Measurements from ENCODE around the gene PHACTR1. TPM values are rescaled to one million over a fixed set of nuclear protein-coding genes. Genes with fewer than 3 reads are reported as not detected.
A peak's percentile ranks its signal among the peaks of the same experiment; 100 is the strongest.
"Not testable (repeated sequence)": the region's sequence is repeated elsewhere in the genome, so short reads cannot be mapped to it uniquely, and the experiment has no call there.

Gene PHACTR1
- total RNA-seq, 1 donor from 2014 or later, result 7.9 TPM

GRCh38 chr6:12927746-12928145, 211.2 kb downstream of the PHACTR1 start:
- ATAC-seq, result no peak
- intact Hi-C loops (cut with DNase I), result no loop called here
- no peak for DNase-seq (ENCODE audit: low spot score)

- DNase-seq (ENCODE audit: low spot score) (no peak), ATAC-seq (no peak)
- intact Hi-C loops (cut with DNase I), result no loop called here
Observed at GRCh38 chr6:12929678-12930077, 213.1 kb downstream of the PHACTR1 start.

GRCh38 chr6:12931639-12932038, 215.1 kb downstream of the PHACTR1 start:
- no peak for DNase-seq (ENCODE audit: low spot score)
- intact Hi-C loops (cut with DNase I), result no loop called here

GRCh38 chr6:12935637-12936036, 219.1 kb downstream of the PHACTR1 start:
- intact Hi-C loops (cut with DNase I), result no loop called here
- no peak for DNase-seq (ENCODE audit: low spot score)
- ATAC-seq, result no peak

More at GRCh38 chr6:12931639-12932038, 215.1 kb downstream of the PHACTR1 start:
- ATAC-seq, result no peak

DNA sequence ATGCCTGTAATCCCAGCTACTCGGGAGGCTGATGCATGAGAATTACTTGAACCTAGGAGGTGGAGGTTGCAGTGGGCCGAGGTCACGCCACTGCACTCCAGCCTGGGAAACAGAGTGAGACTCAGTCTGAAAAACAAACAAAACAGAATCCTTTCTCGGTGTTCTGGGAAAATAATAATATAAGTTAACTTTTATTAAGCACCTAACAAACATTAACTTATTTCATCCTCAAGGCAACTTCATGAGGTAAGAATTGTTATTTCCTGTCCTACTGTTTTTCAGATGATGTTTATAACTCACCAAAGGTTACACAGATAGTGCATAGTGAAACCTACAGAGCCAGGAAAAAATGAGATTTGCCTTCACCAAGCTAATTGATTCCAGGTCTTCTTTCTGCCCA, 221.4 kb downstream of the PHACTR1 start:
- no peak for ATAC-seq
- intact Hi-C loops (cut with DNase I), result no loop called here

DNA sequence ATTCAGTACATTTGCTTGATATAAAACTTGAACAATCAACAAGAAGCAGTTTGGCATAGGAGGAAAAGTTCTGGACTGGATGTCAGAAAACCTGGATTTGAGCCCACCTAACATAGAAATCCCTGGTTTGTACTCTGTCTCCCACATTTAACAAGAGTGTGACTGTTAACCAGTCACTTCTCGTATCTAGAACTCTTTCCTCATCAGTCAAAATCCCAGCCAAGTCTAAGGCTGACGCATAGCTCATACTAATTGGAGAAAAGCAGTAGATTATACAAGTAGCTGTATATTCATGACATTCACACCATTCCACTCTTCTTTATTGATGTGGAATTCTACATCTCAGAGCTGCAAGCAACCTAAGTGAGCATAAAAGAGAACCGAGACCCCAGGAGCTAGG, 222.7 kb downstream of the PHACTR1 start:
- DNase-seq (ENCODE audit: low spot score), result no peak
- intact Hi-C loops (cut with DNase I), result no loop called here
- ATAC-seq, result no peak

More for the DNA sequence above, 221.4 kb downstream of the PHACTR1 start:
- DNase-seq (ENCODE audit: low spot score), result no peak

DNA sequence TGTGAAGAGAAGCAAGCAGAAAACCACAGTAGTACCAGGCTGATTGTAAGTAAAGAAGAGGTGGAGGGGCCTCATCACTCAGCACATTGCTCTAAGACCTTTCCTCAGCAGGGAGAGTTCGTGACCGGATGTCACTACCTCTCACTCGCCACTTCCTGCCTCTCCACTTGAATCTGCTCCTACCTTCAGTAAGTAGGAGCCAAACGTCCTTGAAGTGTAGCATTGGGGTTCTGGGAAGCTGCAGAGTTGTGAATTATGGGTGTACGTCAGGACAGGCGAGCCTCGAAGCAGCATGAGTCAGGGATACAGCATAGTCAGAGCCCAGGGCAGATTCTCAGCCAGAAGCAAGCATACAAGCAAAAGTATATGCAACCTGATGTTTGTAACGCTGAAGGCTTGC, 224.9 kb downstream of the PHACTR1 start:
- no peak for ATAC-seq
- intact Hi-C loops (cut with DNase I), result no loop called here
- DNase-seq (ENCODE audit: low spot score), result no peak

GRCh38 chr6:12943549-12943948, 227.0 kb downstream of the PHACTR1 start:
- DNase-seq (ENCODE audit: low spot score) (no peak), ATAC-seq (no peak)
- intact Hi-C loops (cut with DNase I), result no loop called here

GRCh38 chr6:12944001-12944400, 227.4 kb downstream of the PHACTR1 start:
- intact Hi-C loops (cut with DNase I), result no loop called here
- ATAC-seq (no peak), DNase-seq (ENCODE audit: low spot score) (no peak)

- intact Hi-C loops (cut with DNase I); ATAC-seq; DNase-seq (ENCODE audit: low spot score): not testable (repeated sequence)
Observed at GRCh38 chr6:12944528-12944927, 228.0 kb downstream of the PHACTR1 start.

DNA sequence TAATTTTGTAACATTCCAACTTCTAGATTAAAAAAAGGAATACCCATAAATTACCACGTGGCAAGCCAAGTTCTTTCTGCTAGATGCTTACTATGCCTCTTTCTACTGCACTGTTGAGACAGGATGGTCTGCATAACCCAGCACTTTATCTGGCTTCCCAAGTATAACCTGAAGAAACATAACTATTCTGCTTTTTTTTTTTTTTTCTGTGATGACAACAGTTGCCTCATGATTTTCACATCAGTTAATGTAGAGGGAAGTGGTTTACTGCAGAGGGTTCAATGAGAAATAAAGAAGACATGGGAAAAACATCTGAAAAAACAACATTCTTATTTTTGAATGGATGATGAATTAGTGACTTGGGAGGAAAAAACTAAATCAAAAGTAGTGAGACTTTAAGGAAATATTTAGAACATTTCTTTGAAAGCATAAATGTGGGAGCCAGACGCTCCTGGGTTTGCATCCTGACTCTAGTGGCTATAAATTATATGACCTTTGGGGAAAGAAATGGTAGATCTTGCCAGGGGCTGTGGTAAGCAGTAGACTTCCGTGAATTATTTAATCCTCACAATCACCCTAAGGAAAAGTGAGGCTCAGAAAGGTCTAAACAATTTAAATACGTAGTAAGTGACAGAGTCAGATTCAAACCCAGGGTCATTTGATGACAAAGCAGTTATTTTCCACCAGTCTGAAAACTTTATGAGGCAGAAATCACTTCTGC, 230.7 kb downstream of the PHACTR1 start:
- intact Hi-C loops (cut with DNase I), result no loop called here
- DNase-seq (ENCODE audit: low spot score) (no peak), ATAC-seq (no peak)

DNA sequence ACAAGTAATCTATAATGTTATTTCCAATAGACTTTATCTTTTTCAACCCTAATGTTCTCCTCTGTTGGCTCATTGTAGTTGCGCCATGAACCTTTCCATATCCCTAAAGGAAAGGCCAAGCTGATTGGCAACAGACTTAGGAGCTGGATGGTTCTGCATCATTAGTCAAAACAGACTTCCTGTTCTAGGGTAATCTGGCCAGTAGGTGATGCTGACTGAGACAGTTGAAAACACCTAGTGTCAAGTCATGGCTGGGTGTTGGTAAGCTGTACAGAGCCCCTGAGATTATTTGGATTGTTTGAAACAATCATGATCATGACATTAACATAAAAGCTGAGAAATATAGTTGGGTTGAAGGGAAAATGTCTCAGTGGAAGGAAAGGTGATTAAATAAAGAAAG, 231.4 kb downstream of the PHACTR1 start:
- intact Hi-C loops (cut with DNase I), result no loop called here
- DNase-seq (ENCODE audit: low spot score) (no peak), ATAC-seq (no peak)

DNA sequence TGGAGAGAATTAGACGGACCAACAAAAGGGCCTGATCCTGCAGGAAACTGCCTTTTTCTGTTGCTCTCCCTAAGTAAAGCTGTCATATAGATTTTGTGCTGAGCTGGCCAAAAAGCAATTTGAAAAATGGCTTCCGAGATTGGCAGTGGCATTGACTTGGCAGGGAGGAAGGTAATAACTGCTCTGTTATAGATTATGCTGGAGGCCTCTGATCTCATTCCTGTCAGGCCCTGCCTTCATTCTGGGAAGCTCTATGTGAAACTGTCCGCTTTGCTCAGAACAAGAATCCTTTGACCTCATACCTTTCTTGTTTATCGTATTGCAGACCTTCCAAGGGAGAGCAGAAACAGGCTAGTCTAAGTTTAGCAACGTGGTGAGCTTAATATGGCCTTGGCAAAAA, 234.4 kb downstream of the PHACTR1 start:
- intact Hi-C loops (cut with DNase I), result no loop called here
- ATAC-seq, result no peak
- DNase-seq (ENCODE audit: low spot score), result no peak

DNA sequence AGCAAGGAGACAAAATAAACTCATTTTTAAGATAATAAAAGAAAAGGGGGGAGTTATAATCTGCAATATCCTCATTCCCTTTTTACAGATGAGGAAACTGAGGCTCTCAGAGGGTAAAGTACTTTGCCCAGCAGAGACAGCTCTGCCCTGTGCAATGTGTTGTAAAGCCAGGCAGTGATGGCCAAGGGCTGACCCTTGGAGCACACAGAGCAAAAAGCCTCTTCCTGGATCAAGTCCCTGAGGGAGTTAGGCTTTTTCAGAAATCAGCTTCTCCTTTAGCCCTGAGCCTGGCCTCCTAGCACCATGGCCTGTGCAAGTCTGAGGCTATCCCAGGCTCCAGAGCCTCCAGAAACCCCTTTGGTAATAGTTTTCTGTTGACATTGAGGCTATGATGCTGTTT, 234.8 kb downstream of the PHACTR1 start:
- DNase-seq (ENCODE audit: low spot score) (no peak), ATAC-seq (no peak)
- intact Hi-C loops (cut with DNase I), result no loop called here

DNA sequence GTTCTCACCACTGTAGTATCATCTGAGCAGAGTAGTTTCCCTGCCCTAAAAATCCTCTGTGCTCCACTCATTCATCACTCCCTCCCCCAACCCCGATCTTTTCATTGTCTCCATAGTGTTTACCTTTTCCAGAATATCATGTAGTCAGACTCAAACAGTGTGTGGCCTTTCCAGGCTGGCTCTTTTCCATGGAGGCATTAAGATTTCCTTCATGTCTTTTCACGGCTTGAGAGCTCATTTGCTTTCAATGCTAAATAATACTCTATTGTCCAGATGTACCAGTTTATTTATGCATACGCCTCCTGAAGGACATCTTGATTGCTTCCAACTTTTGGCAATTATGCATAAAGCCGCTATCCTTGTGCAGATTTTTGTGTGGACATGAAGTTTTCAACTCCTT, 235.8 kb downstream of the PHACTR1 start:
- intact Hi-C loops (cut with DNase I), result no loop called here
- ATAC-seq (no peak), DNase-seq (ENCODE audit: low spot score) (no peak)

- intact Hi-C loops (cut with DNase I), result no loop called here
- DNase-seq (ENCODE audit: low spot score) (no peak), ATAC-seq (no peak)
Observed at GRCh38 chr6:12955956-12956355, 239.4 kb downstream of the PHACTR1 start.

- DNase-seq (ENCODE audit: low spot score), result no peak
- intact Hi-C loops (cut with DNase I), result no loop called here
- no peak for ATAC-seq
Observed at GRCh38 chr6:12956991-12957320, 240.4 kb downstream of the PHACTR1 start.

DNA sequence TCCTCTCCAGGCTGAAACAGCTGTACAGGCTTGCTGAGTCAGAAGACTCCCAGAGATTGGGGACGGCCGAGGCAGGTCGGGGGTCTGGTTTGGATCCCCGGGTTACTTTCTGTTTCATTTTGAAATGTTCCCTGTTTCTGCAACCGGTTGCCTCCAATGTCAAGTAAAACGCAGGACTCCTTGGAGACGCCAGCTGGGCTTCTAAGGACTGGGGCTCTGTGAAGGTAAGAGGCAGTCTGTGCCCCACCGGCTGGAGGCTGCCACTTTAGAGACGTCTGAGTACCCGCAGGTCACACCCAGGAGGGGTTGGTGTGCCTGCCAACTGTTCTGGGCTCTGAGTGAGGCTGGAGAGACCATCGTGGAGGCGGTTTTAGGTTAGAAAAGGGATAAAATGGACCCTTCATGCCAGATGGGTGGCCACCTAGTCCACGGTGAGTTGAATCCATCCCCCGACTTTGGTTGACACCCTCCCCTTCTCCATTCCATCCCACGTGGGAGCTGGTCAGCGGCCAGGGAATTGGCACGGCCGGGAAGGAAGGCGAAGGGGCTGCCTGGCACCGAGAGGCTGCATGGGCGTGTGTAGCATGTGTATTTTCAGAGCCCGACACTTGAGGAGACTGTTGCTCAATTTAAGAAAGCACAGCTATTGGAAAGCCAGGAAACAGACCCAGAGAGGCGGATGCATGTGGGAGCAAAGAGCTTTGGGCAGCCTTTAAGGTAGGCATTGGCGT, 240.9 kb downstream of the PHACTR1 start:
- DNase-seq (ENCODE audit: low spot score), result peak; percentile 69
- ATAC-seq, result peak; percentile 95
- intact Hi-C loops (cut with DNase I), result loop anchor here (1.0 kb wide), 1 partner anchor 41 kb away; no protein-coding TSS in a partner anchor

DNA sequence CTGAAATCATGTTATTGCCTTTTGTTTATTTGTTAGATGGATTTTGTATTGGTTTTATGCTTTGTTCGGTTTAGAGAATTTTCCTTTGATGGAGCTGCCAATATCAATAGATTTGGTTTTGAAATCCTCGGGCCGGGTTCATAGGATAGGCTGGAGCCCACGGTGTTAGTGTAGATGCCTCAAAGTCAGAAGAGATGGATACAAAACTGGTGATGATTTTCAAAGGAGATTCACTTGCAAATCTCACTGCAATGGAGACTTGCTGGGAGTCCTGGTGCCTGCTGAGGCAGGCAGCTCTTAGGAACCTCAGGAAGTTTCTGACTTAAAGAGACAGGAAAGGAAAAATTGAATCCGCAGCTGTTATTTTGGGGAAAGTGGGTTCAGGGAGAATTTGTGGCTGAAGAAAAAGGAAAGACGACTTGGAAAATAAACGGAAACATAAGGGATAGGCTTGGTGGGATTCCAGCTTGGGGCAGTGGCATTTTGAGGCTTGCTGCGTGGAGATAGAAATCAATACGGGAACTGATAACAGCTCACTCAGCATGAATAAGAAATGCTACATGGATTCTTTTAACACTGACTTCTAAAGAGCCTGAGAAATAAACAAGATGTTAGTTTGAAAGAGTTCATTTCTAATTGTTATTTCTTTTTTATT, 241.6 kb downstream of the PHACTR1 start:
- intact Hi-C loops (cut with DNase I), result loop anchor here (1.0 kb wide), 1 partner anchor 40 kb away; no protein-coding TSS in a partner anchor
- ATAC-seq (peak; percentile 65), DNase-seq (ENCODE audit: low spot score) (no peak)

- intact Hi-C loops (cut with DNase I), result no loop called here
- ATAC-seq (no peak), DNase-seq (ENCODE audit: low spot score) (no peak)
Observed at GRCh38 chr6:12961761-12962160, 245.2 kb downstream of the PHACTR1 start.

All from sciatic nerve (tissue), 2 donors.